Activated B cell treated with CpG ODN at 0.5 μM for 24 hours (primary cell): Measurements from ENCODE around the gene ZWINT. TPM values are rescaled to one million over a fixed set of nuclear protein-coding genes. Genes with fewer than 3 reads are reported as not detected.

Source experiments
- ATAC-seq: fragments of 200-7000 bp; cut with Tn5 transposase; one replicate; pipeline ENCODE4 v1.10.0; 2021; ENCODE audit warnings: low read depth, mild to moderate bottlenecking, moderate library complexity
- CTCF ChIA-PET: fragments of 350-600 bp; sonication (Branson Sonifier 250); formaldehyde crosslinking; loops from one replicate; lab custom pipeline; 2021; ENCODE audit warnings: antibody characterized with exemption; lab: Charles Lee
- POLR2A ChIA-PET: fragments of 350-600 bp; sonication (Branson Sonifier 250); formaldehyde crosslinking; loops from one replicate; lab custom pipeline; 2021; ENCODE audit warnings: antibody characterized with exemption; lab: Charles Lee
- DNase-seq: peaks from one replicate; pipeline ENCODE4 v3.0.0; 2022
- H3K27ac Mint-ChIP-seq: one replicate; pipeline ENCODE4 v1.8.0; 2020; ENCODE audit warnings: mixed read lengths
- H3K27me3 Mint-ChIP-seq: one replicate; pipeline ENCODE4 v1.8.0; 2021; ENCODE audit warnings: mixed read lengths
- H3K36me3 Mint-ChIP-seq: one replicate; pipeline ENCODE4 v1.8.0; 2021; ENCODE audit warnings: low read depth, mixed read lengths
- H3K4me1 Mint-ChIP-seq: one replicate; pipeline ENCODE4 v1.8.0; 2021; ENCODE audit warnings: mixed read lengths
- H3K4me3 Mint-ChIP-seq: one replicate; pipeline ENCODE4 v1.8.0; 2020; ENCODE audit warnings: mild to moderate bottlenecking, mixed read lengths
- H3K9me3 Mint-ChIP-seq: one replicate; pipeline ENCODE4 v1.8.0; 2020; ENCODE audit warnings: mixed read lengths
- CTCF ChIP-seq: fragments of 200-600 bp; IDR thresholded peaks from one replicate; pipeline ENCODE4 v1.8.0; 2022; ENCODE audit warnings: antibody characterized with exemption, mild to moderate bottlenecking
- intact Hi-C: fragments of 100-400 bp; cut with micrococcal nuclease; formaldehyde crosslinking; loops from one replicate; pipeline ENCODE4 v1.15.1; 2024
- total RNA-seq: library from RNA; stranded (reverse); gene quantifications from 2 replicates; pipeline ENCODE4 v1.2.3, GENCODE V29; 2022

Gene ZWINT
- total RNA-seq, 1 donor from 2014 or later, result 5.0 TPM

DNA sequence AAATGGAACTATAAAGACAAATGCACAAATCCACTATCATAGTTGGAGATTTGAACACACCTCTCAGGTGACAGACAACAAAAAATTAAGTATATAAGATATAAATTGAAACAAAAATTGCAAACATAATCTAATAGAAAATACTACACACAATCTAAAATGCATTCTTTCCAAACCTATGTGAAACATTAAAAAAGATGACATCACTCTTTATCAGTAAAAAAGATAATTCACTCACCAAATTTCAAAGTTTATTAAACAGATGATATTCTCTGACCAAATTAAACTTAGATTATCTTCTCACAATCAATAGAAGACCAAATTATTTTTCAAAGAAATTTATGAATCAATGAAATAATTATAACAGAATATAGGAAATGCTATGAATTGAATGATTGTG lies 4.0 kb downstream of the ZWINT start:
- CTCF ChIA-PET, result no interaction called here
- intact Hi-C loops, result no loop called here

GRCh38 chr10:56351909-56352630 lies 9.0 kb downstream of the ZWINT start:
- DNase-seq, result no peak
- POLR2A ChIA-PET, result no interaction called here

More for the DNA sequence above, 4.0 kb downstream of the ZWINT start:
- Mint-ChIP-seq H3K9me3 (no peaks in the 10 kb centered on the region), H3K27ac (no peak overlapping the region), H3K36me3 (peaks cover 5% of the 10 kb centered on the region), H3K27me3 (no peaks in the 10 kb centered on the region), H3K4me3 (no peak overlapping the region), H3K4me1 (peaks cover 15% of the 10 kb centered on the region)
- DNase-seq (no peak), ATAC-seq (no peak)
- TF ChIP-seq CTCF, result no peak
- POLR2A ChIA-PET, result no interaction called here

DNA sequence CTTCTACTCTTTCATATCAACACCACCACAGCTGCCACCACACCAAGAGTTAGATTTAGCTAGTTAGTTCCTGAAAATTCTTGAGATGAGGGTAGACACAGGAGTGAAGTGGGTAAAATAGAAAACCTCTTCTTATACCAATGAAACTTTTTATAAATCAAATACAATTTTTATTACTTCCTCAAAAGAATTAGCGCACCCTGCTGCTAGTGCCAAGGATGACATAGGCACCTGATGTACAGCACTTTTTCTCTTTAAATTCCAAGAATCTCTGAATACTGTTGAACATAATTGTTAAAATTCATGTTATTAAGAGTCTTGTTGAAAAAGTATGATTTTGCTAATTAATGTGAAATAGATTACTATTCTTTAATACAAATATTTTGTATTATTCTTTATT lies 11.4 kb downstream of the ZWINT start:
- POLR2A ChIA-PET, result no interaction called here
- H3K4me3 Mint-ChIP-seq, result no peak overlapping the region
- DNase-seq (no peak), ATAC-seq (no peak)
- no peak overlapping the region for H3K27ac Mint-ChIP-seq
- no peaks in the 10 kb centered on the region for H3K27me3 Mint-ChIP-seq
- CTCF ChIA-PET, result no interaction called here
- no peaks in the 10 kb centered on the region for H3K4me1 Mint-ChIP-seq
- intact Hi-C loops, result no loop called here
- H3K36me3 Mint-ChIP-seq, result no peaks in the 10 kb centered on the region
- no peaks in the 10 kb centered on the region for H3K9me3 Mint-ChIP-seq
- TF ChIP-seq CTCF, result no peak

More at GRCh38 chr10:56351909-56352630, 9.0 kb downstream of the ZWINT start:
- intact Hi-C loops, result no loop called here
- no peaks in the 10 kb centered on the region for H3K27me3 Mint-ChIP-seq
- no peak overlapping the region for H3K4me3 Mint-ChIP-seq
- H3K27ac Mint-ChIP-seq, result no peak overlapping the region
- CTCF ChIA-PET, result no interaction called here
- no peaks in the 10 kb centered on the region for H3K36me3 Mint-ChIP-seq
- no peak for TF ChIP-seq CTCF
- H3K4me1 Mint-ChIP-seq, result no peaks in the 10 kb centered on the region
- H3K9me3 Mint-ChIP-seq, result no peaks in the 10 kb centered on the region
- ATAC-seq, result no peak

- no peak for DNase-seq
- no peak for TF ChIP-seq CTCF
- intact Hi-C loops, result no loop called here
- CTCF ChIA-PET, result no interaction called here
- Mint-ChIP-seq H3K27ac (no peak overlapping the region), H3K27me3 (no peaks in the 10 kb centered on the region), H3K4me3 (no peak overlapping the region), H3K36me3 (no peaks in the 10 kb centered on the region), H3K4me1 (no peaks in the 10 kb centered on the region), H3K9me3 (no peaks in the 10 kb centered on the region)
- POLR2A ChIA-PET, result no interaction called here
- ATAC-seq, result no peak
These were observed 13.0 kb downstream of the ZWINT start for GRCh38 chr10:56348101-56348500.

DNA sequence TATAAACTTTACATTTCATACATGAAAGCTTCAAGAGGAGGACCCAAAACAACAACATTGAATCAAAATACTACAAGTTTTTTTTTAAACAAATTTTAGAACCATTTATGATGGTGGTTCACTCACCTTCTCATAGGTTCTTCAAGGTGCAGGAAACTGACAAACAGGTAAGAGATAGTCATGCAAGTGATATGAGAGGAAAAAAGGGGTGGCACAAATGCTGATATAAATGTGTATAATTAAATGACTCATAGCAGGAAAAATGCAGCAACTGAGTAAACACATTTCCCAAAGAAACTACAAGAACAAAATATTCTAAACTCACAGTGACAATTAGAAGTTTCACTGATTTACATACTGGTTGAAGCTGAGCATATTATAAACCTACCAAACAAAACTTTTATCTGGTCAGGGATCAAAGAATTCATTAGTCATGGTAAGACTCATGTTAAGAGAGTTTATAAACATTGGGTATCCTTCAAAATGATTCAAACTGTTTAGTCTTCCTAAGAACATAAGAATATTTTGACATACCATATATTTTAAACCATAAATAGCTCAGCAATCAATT lies 14.1 kb downstream of the ZWINT start:
- intact Hi-C loops, result no loop called here
- Mint-ChIP-seq H3K4me1 (no peaks in the 10 kb centered on the region), H3K27me3 (no peaks in the 10 kb centered on the region), H3K4me3 (no peak overlapping the region), H3K27ac (no peak overlapping the region), H3K9me3 (no peaks in the 10 kb centered on the region), H3K36me3 (no peaks in the 10 kb centered on the region)
- DNase-seq (no peak), ATAC-seq (no peak)
- CTCF ChIA-PET, result no interaction called here
- POLR2A ChIA-PET, result no interaction called here
- TF ChIP-seq CTCF, result no peak
